ENCODE results near the gene ST3GAL5. TPM values are rescaled to one million over a fixed set of nuclear protein-coding genes. Genes with fewer than 3 reads are reported as not detected.

The ST3GAL5 gene
- total and polyA plus RNA-seq, 2 of the 8 experiments (the other 6 are each of a cell fraction or from before 2014, with no cell fraction given) = 1.9 to 4.5 TPM

DNA sequence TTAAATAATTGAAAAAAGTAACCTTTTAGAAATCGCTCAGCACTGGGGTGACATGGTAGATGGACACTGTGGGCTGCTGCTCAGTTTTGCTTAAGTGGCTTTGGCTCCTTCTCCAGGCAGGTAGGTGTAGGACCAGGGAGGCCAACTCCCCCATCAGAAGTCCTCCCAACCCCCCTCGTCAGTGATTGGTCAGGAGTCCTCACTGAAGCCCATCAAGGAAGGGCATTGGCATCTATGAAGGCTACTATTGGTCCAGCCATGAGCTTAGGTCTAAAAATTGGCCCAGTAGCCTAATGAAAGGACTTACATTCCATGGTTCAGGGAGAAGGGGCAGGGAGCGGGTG is 34.7 kb downstream of the ST3GAL5 start:
- H3K14ac ChIP-seq (ENCODE audit: insufficient read length) = no peak overlapping the region
- POLR2A ChIA-PET (ENCODE audit: partially characterized antibody) = no interaction called here
- H2BK12ac ChIP-seq (ENCODE audit: low read depth, low read length) = no peak overlapping the region
- no peaks in the 10 kb centered on the region for H3K79me2 ChIP-seq (ENCODE audit: control insufficient read depth in 1 of 2, insufficient read depth in 2 of 2, low read length in 2 of 2)
- WGBS, 2 experiments (ENCODE audit: extremely low coverage in 1 of 2, insufficient coverage in 1 of 2, insufficient read length in 1 of 2, insufficient replicate concordance in 2 of 2, low coverage in 1 of 2, low lambda C conversion rate in 2 of 2, missing lambda C conversion rate in 1 of 2) = 82% methylated on average over 3 of the region's 3 CpGs; no CpG with 5 or more reads in 1 of the 2 experiments
- no peak overlapping the region for H3K18ac ChIP-seq (ENCODE audit: extremely low read depth, low read length)
- H3K23ac ChIP-seq (ENCODE audit: insufficient read length) = no peak overlapping the region
- no peak overlapping the region; the same call in 1 of the 2 replicates for H4K8ac ChIP-seq (ENCODE audit: extremely low read depth, insufficient read depth, low read length)
- H3K27ac ChIP-seq (ENCODE audit: low read depth, low read length) = no peak overlapping the region
- H2AK5ac ChIP-seq (ENCODE audit: low read depth, low read length) = no peak overlapping the region
- no peaks in the 10 kb centered on the region for H3K79me1 ChIP-seq (ENCODE audit: low read depth, low read length)
- no peak overlapping the region for H2BK120ac ChIP-seq (replicated peaks; ENCODE audit: low read depth, low read length)
- no peak overlapping the region for H4K91ac ChIP-seq (replicated peaks; ENCODE audit: insufficient read length, low read length)
- H3K36me3 ChIP-seq (ENCODE audit: control insufficient read depth in 2 of 4, insufficient read depth in 4 of 4, low read length in 3 of 4) = no peaks in the 10 kb centered on the region
- no peaks in the 10 kb centered on the region for H3K27me3 ChIP-seq (replicated peaks in 1 of 4; ENCODE audit: control insufficient read depth in 3 of 4, extremely low read depth in 1 of 4, insufficient read depth in 3 of 4, low read length in 3 of 4)
- no peak overlapping the region for H3K9ac ChIP-seq (replicated peaks in 1 of 4; ENCODE audit: extremely low read depth in 1 of 4, low read depth in 3 of 4, low read length in 3 of 4)
- H3K4me1 ChIP-seq (replicated peaks in 1 of 4; ENCODE audit: control insufficient read depth in 3 of 4, insufficient read depth in 4 of 4, low read length in 3 of 4) = peaks cover 0 to 3% (median 0%) of the 10 kb centered on the region in 4 experiments; a peak in 4 of 7 replicates
- FAIRE-seq = no peak
- no peak for TF ChIP-seq CBX5 (IDR thresholded peaks at IDR 0.05; ENCODE audit: low read depth, low read length)
- no peak for TF ChIP-seq EZH2 (IDR thresholded peaks at IDR 0.05; ENCODE audit: low read depth, low read length, severe bottlenecking)
- no peak for TF ChIP-seq CTBP2 (IDR thresholded peaks at IDR 0.05; ENCODE audit: borderline replicate concordance, insufficient read depth, insufficient read length, low read length)
- no peak for TF ChIP-seq HDAC2 (IDR thresholded peaks at IDR 0.05; ENCODE audit: borderline replicate concordance in 1 of 2, low read depth in 2 of 2, low read length in 2 of 2)
- H3K4me3 ChIP-seq (ENCODE audit: extremely low read depth in 1 of 4, insufficient read depth in 2 of 4, low read depth in 3 of 4, low read length in 4 of 4) = no peak overlapping the region
- H4K20me1 ChIP-seq (replicated peaks in 1 of 2; ENCODE audit: control insufficient read depth in 1 of 2, insufficient read depth in 2 of 2, low read length in 2 of 2) = no peaks in the 10 kb centered on the region
- H3K4ac ChIP-seq (replicated peaks; ENCODE audit: insufficient read length, low read depth, low read length) = no peak overlapping the region
- H2BK5ac ChIP-seq (ENCODE audit: low read depth, low read length) = no peak overlapping the region
- no peak overlapping the region for H3K56ac ChIP-seq (replicated peaks; ENCODE audit: insufficient read length, low read depth, low read length)
- no peak for DNase-seq (ENCODE audit: low read depth in 1 of 2, low spot score in 2 of 2)
- CTCF ChIA-PET (ENCODE audit: partially characterized antibody) = interaction anchor here (0.5 to 2.4 kb wide), 4 partner anchors 9 to 232 kb away, joined by 3 to 8 read pairs (median 6); no protein-coding TSS in a partner anchor
- no peaks in the 10 kb centered on the region for H3K9me3 ChIP-seq (ENCODE audit: insufficient read depth in 2 of 2, low read depth in 1 of 2, low read length in 1 of 2)
- no peak overlapping the region for H3K4me2 ChIP-seq (ENCODE audit: insufficient read depth in 1 of 2, low read depth in 2 of 2, low read length in 2 of 2)
- H2AFZ ChIP-seq (ENCODE audit: low read length) = no peak overlapping the region
- no peak overlapping the region for H2BK20ac ChIP-seq (ENCODE audit: low read length)
- no peak overlapping the region for H2BK15ac ChIP-seq (ENCODE audit: low read length)
- H4K5ac ChIP-seq (ENCODE audit: insufficient read length, low read depth, low read length) = no peak overlapping the region
- H3K23me2 ChIP-seq (ENCODE audit: low read depth, low read length) = no peaks in the 10 kb centered on the region

All from H1 (cell line).